CD1c-positive myeloid dendritic cell (primary cell): ENCODE data around the gene ODF2L.
"Not testable (repeated sequence)": the region's sequence is repeated elsewhere in the genome, so short reads cannot be mapped to it uniquely, and the experiment has no call there.

Source experiments
- DNase-seq: peaks from one replicate; pipeline ENCODE4 v3.0.0-alpha.2; 2016; ENCODE audit errors: extremely low spot score

The ODF2L gene

GRCh38 chr1:86387916-86388627 is 8.1 kb downstream of the ODF2L start:
- DNase-seq: no peak

GRCh38 chr1:86382878-86383277 is 13.2 kb downstream of the ODF2L start:
- no peak for DNase-seq

- DNase-seq: no peak
Measured at GRCh38 chr1:86381223-86381622, 14.9 kb downstream of the ODF2L start.

- peak; percentile 74 for DNase-seq
Measured at GRCh38 chr1:86380257-86380861, 15.8 kb downstream of the ODF2L start.

- DNase-seq: no peak
Measured at GRCh38 chr1:86378813-86379212, 17.3 kb downstream of the ODF2L start.

GRCh38 chr1:86377341-86377740 is 18.8 kb downstream of the ODF2L start:
- DNase-seq: no peak

GRCh38 chr1:86375688-86376087 is 20.4 kb downstream of the ODF2L start:
- no peak for DNase-seq

GRCh38 chr1:86370601-86371022 is 25.5 kb downstream of the ODF2L start:
- no peak for DNase-seq

GRCh38 chr1:86365896-86366295 is 30.2 kb downstream of the ODF2L start:
- peak; percentile 48 for DNase-seq

- DNase-seq: no peak
Measured at GRCh38 chr1:86362807-86363206, 33.3 kb downstream of the ODF2L start.

GRCh38 chr1:86357796-86358195 is 38.3 kb downstream of the ODF2L start:
- DNase-seq: no peak

GRCh38 chr1:86356247-86356646 is 39.9 kb downstream of the ODF2L start:
- no peak for DNase-seq

- no peak for DNase-seq
Measured at GRCh38 chr1:86352086-86352485, 44.0 kb downstream of the ODF2L start.

GRCh38 chr1:86350230-86350629 is 45.9 kb downstream of the ODF2L start:
- not testable (repeated sequence) for DNase-seq

- no peak for DNase-seq
Measured at GRCh38 chr1:86346388-86346787, 49.7 kb downstream of the ODF2L start.

GRCh38 chr1:86345042-86345441 is 51.1 kb downstream of the ODF2L start:
- no peak for DNase-seq

GRCh38 chr1:86339906-86340305 is 56.2 kb downstream of the ODF2L start:
- DNase-seq: no peak

- DNase-seq: peak; percentile 70
Measured at GRCh38 chr1:86339014-86339812, 56.9 kb downstream of the ODF2L start.

GRCh38 chr1:86335916-86336315 is 60.2 kb downstream of the ODF2L start:
- DNase-seq: no peak

- no peak for DNase-seq
Measured at GRCh38 chr1:86325264-86325663, 70.9 kb downstream of the ODF2L start.

GRCh38 chr1:86324130-86324822 is 71.8 kb downstream of the ODF2L start:
- DNase-seq: peak; percentile 16

GRCh38 chr1:86322241-86322640 is 73.9 kb downstream of the ODF2L start:
- no peak for DNase-seq
